ENCODE measurements around the gene MEG3.

Gene MEG3

GRCh38 chr14:100834082-100834793 lies 8.3 kb downstream of the MEG3 start:
- no peak for TF ChIP-seq CTCF (IDR thresholded peaks at IDR 0.05)
- no peaks in the 10 kb centered on the region for H3K36me3 ChIP-seq (ENCODE audit: control insufficient read depth, insufficient read depth, low read length)
- no peaks in the 10 kb centered on the region for H3K27me3 ChIP-seq (ENCODE audit: control insufficient read depth, insufficient read depth, low read length)

GRCh38 chr14:100834794-100835547 lies 9.1 kb downstream of the MEG3 start:
- Histone ChIP-seq H3K27ac (no peak overlapping the region), H3K79me2 (no peaks in the 10 kb centered on the region), H3K4me3 (ENCODE audit: low read depth, low read length) (no peak overlapping the region), H3K9ac (no peak overlapping the region), H3K4me1 (no peaks in the 10 kb centered on the region), H2AFZ (no peak overlapping the region), H3K9me3 (ENCODE audit: control insufficient read depth, low read length) (no peaks in the 10 kb centered on the region), H3K4me2 (ENCODE audit: low read length) (no peak overlapping the region), H3K36me3 (ENCODE audit: control insufficient read depth, insufficient read depth, low read length) (no peaks in the 10 kb centered on the region), H3K27me3 (ENCODE audit: control insufficient read depth, insufficient read depth, low read length) (no peaks in the 10 kb centered on the region)
- TF ChIP-seq CTCF (IDR thresholded peaks at IDR 0.05), result no peak

More at GRCh38 chr14:100834082-100834793, 8.3 kb downstream of the MEG3 start:
- no peaks in the 10 kb centered on the region for H3K9me3 ChIP-seq (ENCODE audit: control insufficient read depth, low read length)
- no peak overlapping the region for H3K4me2 ChIP-seq (ENCODE audit: low read length)
- no peak overlapping the region for H3K4me3 ChIP-seq (ENCODE audit: low read depth, low read length)
- no peak overlapping the region for H2AFZ ChIP-seq
- no peaks in the 10 kb centered on the region for H3K4me1 ChIP-seq
- H3K79me2 ChIP-seq, result no peaks in the 10 kb centered on the region
- no peak overlapping the region for H3K27ac ChIP-seq
- no peak overlapping the region for H3K9ac ChIP-seq

GRCh38 chr14:100835548-100836310 lies 9.8 kb downstream of the MEG3 start:
- no peak overlapping the region for H3K4me3 ChIP-seq (ENCODE audit: low read depth, low read length)
- no peak overlapping the region for H3K9ac ChIP-seq
- no peaks in the 10 kb centered on the region for H3K9me3 ChIP-seq (ENCODE audit: control insufficient read depth, low read length)
- no peak overlapping the region for H3K27ac ChIP-seq
- no peaks in the 10 kb centered on the region for H3K36me3 ChIP-seq (ENCODE audit: control insufficient read depth, insufficient read depth, low read length)
- no peaks in the 10 kb centered on the region for H3K79me2 ChIP-seq
- no peaks in the 10 kb centered on the region for H3K4me1 ChIP-seq
- no peak overlapping the region for H2AFZ ChIP-seq
- no peak overlapping the region for H3K4me2 ChIP-seq (ENCODE audit: low read length)
- no peak for TF ChIP-seq CTCF (IDR thresholded peaks at IDR 0.05)
- H3K27me3 ChIP-seq (ENCODE audit: control insufficient read depth, insufficient read depth, low read length), result no peaks in the 10 kb centered on the region

- TF ChIP-seq CTCF (IDR thresholded peaks at IDR 0.05), result no peak
- H3K9ac ChIP-seq, result no peak overlapping the region
These were observed 10.4 kb downstream of the MEG3 start for GRCh38 chr14:100836311-100836805.

More at GRCh38 chr14:100836311-100836805, 10.4 kb downstream of the MEG3 start:
- Histone ChIP-seq H3K27ac (no peak overlapping the region), H3K4me2 (ENCODE audit: low read length) (no peak overlapping the region), H3K27me3 (ENCODE audit: control insufficient read depth, insufficient read depth, low read length) (no peaks in the 10 kb centered on the region), H2AFZ (no peak overlapping the region), H3K4me1 (no peaks in the 10 kb centered on the region), H3K36me3 (ENCODE audit: control insufficient read depth, insufficient read depth, low read length) (no peaks in the 10 kb centered on the region), H3K4me3 (ENCODE audit: low read depth, low read length) (no peak overlapping the region), H3K9me3 (ENCODE audit: control insufficient read depth, low read length) (no peaks in the 10 kb centered on the region), H3K79me2 (no peaks in the 10 kb centered on the region)
